Measurements from ENCODE around the gene CHD9NB.

DNA sequence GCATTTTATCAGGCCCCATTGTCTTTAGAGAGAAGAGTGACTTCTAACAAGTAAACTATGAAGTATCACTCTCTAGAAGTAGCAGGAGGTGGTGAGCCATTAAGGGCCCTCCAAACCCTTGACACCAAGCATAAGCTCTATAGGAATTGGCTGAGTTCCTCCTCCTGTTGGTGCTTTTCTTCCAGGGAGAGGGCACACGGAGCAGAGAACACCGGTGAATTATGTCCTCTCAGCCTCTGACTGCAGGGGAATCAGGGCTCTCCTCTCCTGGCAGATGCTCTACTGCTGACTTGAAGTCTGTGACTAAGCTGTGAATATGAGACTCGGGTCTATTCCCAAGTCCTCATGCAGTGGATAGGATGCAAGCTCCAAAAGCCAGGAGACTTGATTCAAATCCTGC, 34.4 kb upstream of the CHD9NB start:
- no peak for TF ChIP-seq POLR2AphosphoS5 (IDR thresholded peaks at IDR 0.05; ENCODE audit: borderline replicate concordance, low read depth, low read length)
- TF ChIP-seq EZH2 (IDR thresholded peaks at IDR 0.05), result no peak

Measured in SK-N-MC (cell line).